ENCODE results near the gene SLIT1.
A peak's percentile ranks its signal among the peaks of the same experiment; 100 is the strongest.

The SLIT1 gene

GRCh38 chr10:97024168-97025073, 161.3 kb downstream of the SLIT1 start:
- DNase-seq (ENCODE audit: low read depth) = peak; percentile 83
- TF ChIP-seq, protein P1, sequence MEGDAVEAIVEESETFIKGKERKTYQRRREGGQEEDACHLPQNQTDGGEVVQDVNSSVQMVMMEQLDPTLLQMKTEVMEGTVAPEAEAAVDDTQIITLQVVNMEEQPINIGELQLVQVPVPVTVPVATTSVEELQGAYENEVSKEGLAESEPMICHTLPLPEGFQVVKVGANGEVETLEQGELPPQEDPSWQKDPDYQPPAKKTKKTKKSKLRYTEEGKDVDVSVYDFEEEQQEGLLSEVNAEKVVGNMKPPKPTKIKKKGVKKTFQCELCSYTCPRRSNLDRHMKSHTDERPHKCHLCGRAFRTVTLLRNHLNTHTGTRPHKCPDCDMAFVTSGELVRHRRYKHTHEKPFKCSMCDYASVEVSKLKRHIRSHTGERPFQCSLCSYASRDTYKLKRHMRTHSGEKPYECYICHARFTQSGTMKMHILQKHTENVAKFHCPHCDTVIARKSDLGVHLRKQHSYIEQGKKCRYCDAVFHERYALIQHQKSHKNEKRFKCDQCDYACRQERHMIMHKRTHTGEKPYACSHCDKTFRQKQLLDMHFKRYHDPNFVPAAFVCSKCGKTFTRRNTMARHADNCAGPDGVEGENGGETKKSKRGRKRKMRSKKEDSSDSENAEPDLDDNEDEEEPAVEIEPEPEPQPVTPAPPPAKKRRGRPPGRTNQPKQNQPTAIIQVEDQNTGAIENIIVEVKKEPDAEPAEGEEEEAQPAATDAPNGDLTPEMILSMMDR (IDR thresholded peaks at IDR 0.05; ENCODE audit: insufficient read depth, low read depth, low read length, missing control alignments) = no peak
- no peak overlapping the region for H3K4me3 ChIP-seq (ENCODE audit: low read length)

DNA sequence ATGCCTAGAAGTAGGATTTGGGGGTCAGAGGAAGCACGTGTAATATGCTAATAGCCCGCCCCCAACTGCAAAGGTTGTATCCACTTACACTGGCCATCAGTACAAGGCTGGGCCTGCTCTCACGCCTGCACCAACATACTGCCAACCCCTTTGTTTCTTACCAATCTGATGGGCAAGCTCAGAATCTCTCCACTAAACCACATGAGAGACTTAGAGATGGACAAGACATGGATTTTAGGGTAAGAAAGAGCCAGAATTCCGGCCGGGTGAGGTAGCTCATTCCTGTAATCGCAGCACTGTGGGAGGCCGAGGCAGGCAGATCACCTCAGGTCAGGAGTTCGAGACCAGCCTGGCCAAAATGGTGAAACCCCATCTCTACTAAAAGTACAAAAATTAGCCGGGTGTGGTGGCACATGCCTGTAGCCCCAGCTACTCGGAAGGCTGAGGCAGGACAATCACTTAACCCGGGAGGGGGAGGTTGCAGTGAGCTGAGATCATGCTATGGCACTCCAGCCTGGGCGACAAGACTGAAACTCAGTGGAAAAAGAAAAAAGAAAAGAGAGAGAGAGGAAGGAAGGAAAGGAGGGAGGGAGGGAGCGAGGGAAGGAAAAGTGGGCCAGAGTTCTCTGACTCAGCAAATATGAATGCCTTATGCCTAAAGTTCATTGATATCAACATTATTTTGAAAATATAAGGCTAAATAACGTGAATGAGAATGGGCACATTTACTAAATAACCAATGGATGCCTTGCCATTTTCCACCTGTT, 162.2 kb downstream of the SLIT1 start:
- TF ChIP-seq, protein P1 (IDR thresholded peaks at IDR 0.05; ENCODE audit: insufficient read depth, low read depth, low read length, missing control alignments) = no peak
- no peak for DNase-seq (ENCODE audit: low read depth)
- no peak overlapping the region for H3K4me3 ChIP-seq (ENCODE audit: low read length)

GRCh38 chr10:97022616-97023015, 163.1 kb downstream of the SLIT1 start:
- TF ChIP-seq, protein P1 (IDR thresholded peaks at IDR 0.05; ENCODE audit: insufficient read depth, low read depth, low read length, missing control alignments) = no peak
- DNase-seq (ENCODE audit: low read depth) = no peak
- H3K4me3 ChIP-seq (ENCODE audit: low read length) = no peak overlapping the region

GRCh38 chr10:97020452-97021400, 165.0 kb downstream of the SLIT1 start:
- no peak for DNase-seq (ENCODE audit: low read depth)
- TF ChIP-seq, protein P1 (IDR thresholded peaks at IDR 0.05; ENCODE audit: insufficient read depth, low read depth, low read length, missing control alignments) = no peak
- H3K4me3 ChIP-seq (ENCODE audit: low read length) = no peak overlapping the region

- H3K4me3 ChIP-seq (ENCODE audit: low read length) = no peak overlapping the region
- DNase-seq (ENCODE audit: low read depth) = no peak
- TF ChIP-seq, protein P1 (IDR thresholded peaks at IDR 0.05; ENCODE audit: insufficient read depth, low read depth, low read length, missing control alignments) = no peak
Observed at GRCh38 chr10:97019213-97019844, 166.4 kb downstream of the SLIT1 start.

Measured in epithelial cell of esophagus (primary cell).